GM23338 (cell line): ENCODE results near the gene CNTROB. TPM values are rescaled to one million over a fixed set of nuclear protein-coding genes. Genes with fewer than 3 reads are reported as not detected.

ENCODE experiments used
- ATAC-seq: fragments of 200-7000 bp; cut with Tn5 transposase; 3 replicates; pipeline ENCODE4 v1.9.1; 2020
- DNase-seq: peaks from one replicate; pipeline ENCODE4 v3.0.0-alpha.2; 2015; ENCODE audit warnings: low spot score
- H2AFZ ChIP-seq: fragments of 200-600 bp; sonication (generic); 2 replicates; pipeline ENCODE4 v1.8.0; 2016; ENCODE audit warnings: antibody characterized with exemption, mild to moderate bottlenecking, moderate library complexity
- H3F3A ChIP-seq: fragments of 200-600 bp; sonication (generic); replicated peaks from 2 replicates; pipeline ENCODE4 v1.8.0; 2017; ENCODE audit warnings: antibody characterized with exemption, mixed run types, low read depth
- H3K27ac ChIP-seq: fragments of 200-600 bp; sonication (generic); 2 replicates; pipeline ENCODE4 v1.6.1; 2016; ENCODE audit warnings: low read depth
- H3K27me3 ChIP-seq: fragments of 200-600 bp; sonication (generic); 2 replicates; pipeline ENCODE4 v1.8.0; 2016; ENCODE audit warnings: mild to moderate bottlenecking, mixed run types, moderate library complexity; ENCODE audit not compliant: insufficient read depth
- H3K36me3 ChIP-seq: fragments of 200-600 bp; sonication (generic); 2 replicates; pipeline ENCODE4 v1.8.0; 2016; ENCODE audit warnings: mild to moderate bottlenecking; ENCODE audit not compliant: insufficient read depth
- H3K4me1 ChIP-seq: fragments of 200-600 bp; sonication (generic); 2 replicates; pipeline ENCODE4 v1.8.0; 2016; ENCODE audit warnings: mild to moderate bottlenecking, moderate library complexity; ENCODE audit not compliant: insufficient read depth
- H3K4me2 ChIP-seq: fragments of 200-600 bp; sonication (generic); 2 replicates; pipeline ENCODE4 v1.7.1; 2017; ENCODE audit warnings: mixed run types
- H3K4me3 ChIP-seq: fragments of 200-600 bp; sonication (generic); 2 replicates; pipeline ENCODE4 v1.6.1; 2016; ENCODE audit warnings: mixed run types
- H3K79me2 ChIP-seq: fragments of 200-600 bp; sonication (generic); replicated peaks from 2 replicates; pipeline ENCODE4 v1.8.0; 2017; ENCODE audit warnings: mild to moderate bottlenecking; ENCODE audit not compliant: insufficient read depth
- H3K9me2 ChIP-seq: fragments of 200-600 bp; sonication (generic); 2 replicates; pipeline ENCODE4 v1.8.0; 2017; ENCODE audit not compliant: insufficient read depth
- H4K20me1 ChIP-seq: fragments of 200-600 bp; sonication (generic); replicated peaks from 2 replicates; pipeline ENCODE4 v1.8.0; 2017; ENCODE audit warnings: mild to moderate bottlenecking; ENCODE audit not compliant: insufficient read depth
- H3K27ac Mint-ChIP-seq: 2 replicates; pipeline ENCODE4 v1.8.0; 2020; ENCODE audit warnings: inconsistent platforms, mild to moderate bottlenecking, moderate library complexity, mixed read lengths
- H3K27me3 Mint-ChIP-seq: 3 replicates; pipeline ENCODE4 v1.8.0; 2022; ENCODE audit warnings: low read depth, mild to moderate bottlenecking, moderate library complexity, mixed read lengths, inconsistent platforms; ENCODE audit not compliant: insufficient read depth, poor library complexity
- H3K36me3 Mint-ChIP-seq: 3 replicates; pipeline ENCODE4 v1.8.0; 2021; ENCODE audit warnings: low read depth, mild to moderate bottlenecking, inconsistent platforms, moderate library complexity, mixed read lengths
- H3K4me1 Mint-ChIP-seq: 3 replicates; pipeline ENCODE4 v1.8.0; 2020; ENCODE audit warnings: mild to moderate bottlenecking, inconsistent platforms, mixed read lengths
- H3K4me3 Mint-ChIP-seq: 3 replicates; pipeline ENCODE4 v1.8.0; 2021; ENCODE audit warnings: moderate library complexity, mild to moderate bottlenecking, inconsistent platforms, mixed read lengths
- H3K9me3 Mint-ChIP-seq: 3 replicates; pipeline ENCODE4 v1.8.0; 2020; ENCODE audit warnings: moderate library complexity, mild to moderate bottlenecking, inconsistent platforms, mixed read lengths
- EZH2phosphoT487 ChIP-seq: fragments of 200-600 bp; sonication (generic); IDR thresholded peaks from one replicate; pipeline ENCODE4 v1.8.1; 2018; ENCODE audit warnings: antibody characterized with exemption; ENCODE audit not compliant: unreplicated experiment
- polyA plus RNA-seq: library from polyadenylated mRNA; unstranded; fragments of >200 nt; fragmentation: Nextera tagmentation; extraction: Ambion mirVana; gene quantifications from 2 replicates; pipeline ENCODE4 v1.2.1, GENCODE V29; 2016
- total RNA-seq: library from RNA; depleted of rRNA; stranded (reverse); fragments of >200 nt; shearing (Covaris generic); gene quantifications from 2 replicates; pipeline ENCODE4 v1.2.3, GENCODE V29; 2014
- TF ChIP-seq, protein P1 (sequence below): fragments of 250-450 bp; sonication (Bioruptor Pico); IDR thresholded peaks from 2 replicates; pipeline ENCODE4 v1.5.0; 2020; ENCODE audit warnings: mild to moderate bottlenecking, moderate library complexity
- TF ChIP-seq, protein P2 (sequence below): IDR thresholded peaks from 2 replicates; pipeline ENCODE4 v1.6.1; 2016; ENCODE audit warnings: antibody characterized with exemption
- TF ChIP-seq, protein P3 (sequence below): IDR thresholded peaks from one replicate; pipeline ENCODE4 v1.6.1; 2018; ENCODE audit warnings: antibody characterized with exemption; ENCODE audit not compliant: unreplicated experiment

The CNTROB gene
- total and polyA plus RNA-seq, 2 experiments from 2014 or later: 16.3 to 18.5 TPM

DNA sequence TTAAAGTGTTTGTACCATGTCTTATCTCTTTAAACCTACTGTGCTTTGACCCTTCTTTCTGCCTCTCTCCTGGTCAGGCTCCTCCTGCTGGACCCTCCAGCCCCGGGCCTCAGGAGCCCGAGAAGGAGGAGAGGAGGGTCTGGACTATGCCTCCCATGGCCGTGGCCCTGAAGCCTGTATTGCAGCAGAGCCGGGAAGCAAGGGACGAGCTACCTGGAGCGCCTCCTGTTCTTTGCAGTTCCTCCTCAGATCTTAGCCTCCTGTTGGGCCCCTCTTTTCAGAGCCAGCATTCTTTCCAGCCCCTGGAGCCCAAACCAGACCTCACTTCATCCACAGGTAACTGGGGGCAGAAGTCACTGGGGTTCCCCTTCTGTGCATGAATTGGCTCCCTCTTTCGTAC lies 13.6 kb downstream of the CNTROB start (continued):
- TF ChIP-seq, protein P1, sequence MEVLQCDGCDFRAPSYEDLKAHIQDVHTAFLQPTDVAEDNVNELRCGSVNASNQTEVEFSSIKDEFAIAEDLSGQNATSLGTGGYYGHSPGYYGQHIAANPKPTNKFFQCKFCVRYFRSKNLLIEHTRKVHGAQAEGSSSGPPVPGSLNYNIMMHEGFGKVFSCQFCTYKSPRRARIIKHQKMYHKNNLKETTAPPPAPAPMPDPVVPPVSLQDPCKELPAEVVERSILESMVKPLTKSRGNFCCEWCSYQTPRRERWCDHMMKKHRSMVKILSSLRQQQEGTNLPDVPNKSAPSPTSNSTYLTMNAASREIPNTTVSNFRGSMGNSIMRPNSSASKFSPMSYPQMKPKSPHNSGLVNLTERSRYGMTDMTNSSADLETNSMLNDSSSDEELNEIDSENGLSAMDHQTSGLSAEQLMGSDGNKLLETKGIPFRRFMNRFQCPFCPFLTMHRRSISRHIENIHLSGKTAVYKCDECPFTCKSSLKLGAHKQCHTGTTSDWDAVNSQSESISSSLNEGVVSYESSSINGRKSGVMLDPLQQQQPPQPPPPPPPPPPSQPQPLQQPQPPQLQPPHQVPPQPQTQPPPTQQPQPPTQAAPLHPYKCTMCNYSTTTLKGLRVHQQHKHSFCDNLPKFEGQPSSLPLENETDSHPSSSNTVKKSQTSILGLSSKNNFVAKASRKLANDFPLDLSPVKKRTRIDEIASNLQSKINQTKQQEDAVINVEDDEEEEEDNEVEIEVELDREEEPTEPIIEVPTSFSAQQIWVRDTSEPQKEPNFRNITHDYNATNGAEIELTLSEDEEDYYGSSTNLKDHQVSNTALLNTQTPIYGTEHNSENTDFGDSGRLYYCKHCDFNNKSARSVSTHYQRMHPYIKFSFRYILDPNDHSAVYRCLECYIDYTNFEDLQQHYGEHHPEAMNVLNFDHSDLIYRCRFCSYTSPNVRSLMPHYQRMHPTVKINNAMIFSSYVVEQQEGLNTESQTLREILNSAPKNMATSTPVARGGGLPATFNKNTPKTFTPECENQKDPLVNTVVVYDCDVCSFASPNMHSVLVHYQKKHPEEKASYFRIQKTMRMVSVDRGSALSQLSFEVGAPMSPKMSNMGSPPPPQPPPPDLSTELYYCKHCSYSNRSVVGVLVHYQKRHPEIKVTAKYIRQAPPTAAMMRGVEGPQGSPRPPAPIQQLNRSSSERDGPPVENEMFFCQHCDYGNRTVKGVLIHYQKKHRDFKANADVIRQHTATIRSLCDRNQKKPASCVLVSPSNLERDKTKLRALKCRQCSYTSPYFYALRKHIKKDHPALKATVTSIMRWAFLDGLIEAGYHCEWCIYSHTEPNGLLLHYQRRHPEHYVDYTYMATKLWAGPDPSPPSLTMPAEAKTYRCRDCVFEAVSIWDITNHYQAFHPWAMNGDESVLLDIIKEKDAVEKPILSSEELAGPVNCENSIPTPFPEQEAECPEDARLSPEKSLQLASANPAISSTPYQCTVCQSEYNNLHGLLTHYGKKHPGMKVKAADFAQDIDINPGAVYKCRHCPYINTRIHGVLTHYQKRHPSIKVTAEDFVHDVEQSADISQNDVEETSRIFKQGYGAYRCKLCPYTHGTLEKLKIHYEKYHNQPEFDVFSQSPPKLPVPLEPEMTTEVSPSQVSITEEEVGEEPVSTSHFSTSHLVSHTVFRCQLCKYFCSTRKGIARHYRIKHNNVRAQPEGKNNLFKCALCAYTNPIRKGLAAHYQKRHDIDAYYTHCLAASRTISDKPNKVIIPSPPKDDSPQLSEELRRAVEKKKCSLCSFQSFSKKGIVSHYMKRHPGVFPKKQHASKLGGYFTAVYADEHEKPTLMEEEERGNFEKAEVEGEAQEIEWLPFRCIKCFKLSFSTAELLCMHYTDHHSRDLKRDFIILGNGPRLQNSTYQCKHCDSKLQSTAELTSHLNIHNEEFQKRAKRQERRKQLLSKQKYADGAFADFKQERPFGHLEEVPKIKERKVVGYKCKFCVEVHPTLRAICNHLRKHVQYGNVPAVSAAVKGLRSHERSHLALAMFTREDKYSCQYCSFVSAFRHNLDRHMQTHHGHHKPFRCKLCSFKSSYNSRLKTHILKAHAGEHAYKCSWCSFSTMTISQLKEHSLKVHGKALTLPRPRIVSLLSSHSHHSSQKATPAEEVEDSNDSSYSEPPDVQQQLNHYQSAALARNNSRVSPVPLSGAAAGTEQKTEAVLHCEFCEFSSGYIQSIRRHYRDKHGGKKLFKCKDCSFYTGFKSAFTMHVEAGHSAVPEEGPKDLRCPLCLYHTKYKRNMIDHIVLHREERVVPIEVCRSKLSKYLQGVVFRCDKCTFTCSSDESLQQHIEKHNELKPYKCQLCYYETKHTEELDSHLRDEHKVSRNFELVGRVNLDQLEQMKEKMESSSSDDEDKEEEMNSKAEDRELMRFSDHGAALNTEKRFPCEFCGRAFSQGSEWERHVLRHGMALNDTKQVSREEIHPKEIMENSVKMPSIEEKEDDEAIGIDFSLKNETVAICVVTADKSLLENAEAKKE (CRISPR knock-in tag): no peak

DNA sequence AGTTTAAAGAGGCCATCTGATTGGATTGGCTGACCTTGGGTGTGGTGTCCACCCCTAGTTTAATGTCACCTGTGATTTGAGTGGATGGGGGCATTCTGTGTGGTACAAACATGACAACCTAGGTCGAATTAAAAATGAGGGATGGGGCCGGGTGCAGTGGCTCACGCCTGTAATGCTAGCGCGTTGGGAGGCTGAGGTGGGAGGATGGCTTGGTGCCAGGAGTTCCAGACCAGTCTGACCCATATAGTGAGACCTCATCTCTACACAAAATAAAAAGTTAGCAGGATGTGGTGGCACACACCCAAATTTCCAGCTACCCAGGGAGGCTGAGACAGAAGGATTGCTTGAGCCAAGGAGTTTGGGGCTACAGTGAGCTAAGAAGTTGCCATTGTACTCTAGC lies 14.4 kb downstream of the CNTROB start:
- no peaks in the 10 kb centered on the region for H3K79me2 ChIP-seq
- Mint-ChIP-seq H3K27me3 (peaks cover 5% of the 10 kb centered on the region), H3K4me1 (no peaks in the 10 kb centered on the region), H3K27ac (no peak overlapping the region), H3K36me3 (peaks cover 64% of the 10 kb centered on the region), H3K9me3 (no peaks in the 10 kb centered on the region), H3K4me3 (no peak overlapping the region)
- no peak overlapping the region for H3K4me2 ChIP-seq
- no peaks in the 10 kb centered on the region for H3K9me2 ChIP-seq
- no peak for DNase-seq
- H4K20me1 ChIP-seq: no peaks in the 10 kb centered on the region; the same call in 1 of the 2 replicates
- ATAC-seq: no peak
- peaks cover 3% of the 10 kb centered on the region for H3K36me3 ChIP-seq
- H3F3A ChIP-seq: no peaks in the 10 kb centered on the region
- H3K27me3 ChIP-seq: no peaks in the 10 kb centered on the region
- H3K4me1 ChIP-seq: no peaks in the 10 kb centered on the region
- no peak overlapping the region for H2AFZ ChIP-seq
- no peak overlapping the region for H3K27ac ChIP-seq
- H3K4me3 ChIP-seq: no peak overlapping the region
- TF ChIP-seq, protein P2, sequence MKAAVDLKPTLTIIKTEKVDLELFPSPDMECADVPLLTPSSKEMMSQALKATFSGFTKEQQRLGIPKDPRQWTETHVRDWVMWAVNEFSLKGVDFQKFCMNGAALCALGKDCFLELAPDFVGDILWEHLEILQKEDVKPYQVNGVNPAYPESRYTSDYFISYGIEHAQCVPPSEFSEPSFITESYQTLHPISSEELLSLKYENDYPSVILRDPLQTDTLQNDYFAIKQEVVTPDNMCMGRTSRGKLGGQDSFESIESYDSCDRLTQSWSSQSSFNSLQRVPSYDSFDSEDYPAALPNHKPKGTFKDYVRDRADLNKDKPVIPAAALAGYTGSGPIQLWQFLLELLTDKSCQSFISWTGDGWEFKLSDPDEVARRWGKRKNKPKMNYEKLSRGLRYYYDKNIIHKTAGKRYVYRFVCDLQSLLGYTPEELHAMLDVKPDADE: no peak
- TF ChIP-seq, protein P1 (CRISPR knock-in tag): no peak
- TF ChIP-seq, protein P3, sequence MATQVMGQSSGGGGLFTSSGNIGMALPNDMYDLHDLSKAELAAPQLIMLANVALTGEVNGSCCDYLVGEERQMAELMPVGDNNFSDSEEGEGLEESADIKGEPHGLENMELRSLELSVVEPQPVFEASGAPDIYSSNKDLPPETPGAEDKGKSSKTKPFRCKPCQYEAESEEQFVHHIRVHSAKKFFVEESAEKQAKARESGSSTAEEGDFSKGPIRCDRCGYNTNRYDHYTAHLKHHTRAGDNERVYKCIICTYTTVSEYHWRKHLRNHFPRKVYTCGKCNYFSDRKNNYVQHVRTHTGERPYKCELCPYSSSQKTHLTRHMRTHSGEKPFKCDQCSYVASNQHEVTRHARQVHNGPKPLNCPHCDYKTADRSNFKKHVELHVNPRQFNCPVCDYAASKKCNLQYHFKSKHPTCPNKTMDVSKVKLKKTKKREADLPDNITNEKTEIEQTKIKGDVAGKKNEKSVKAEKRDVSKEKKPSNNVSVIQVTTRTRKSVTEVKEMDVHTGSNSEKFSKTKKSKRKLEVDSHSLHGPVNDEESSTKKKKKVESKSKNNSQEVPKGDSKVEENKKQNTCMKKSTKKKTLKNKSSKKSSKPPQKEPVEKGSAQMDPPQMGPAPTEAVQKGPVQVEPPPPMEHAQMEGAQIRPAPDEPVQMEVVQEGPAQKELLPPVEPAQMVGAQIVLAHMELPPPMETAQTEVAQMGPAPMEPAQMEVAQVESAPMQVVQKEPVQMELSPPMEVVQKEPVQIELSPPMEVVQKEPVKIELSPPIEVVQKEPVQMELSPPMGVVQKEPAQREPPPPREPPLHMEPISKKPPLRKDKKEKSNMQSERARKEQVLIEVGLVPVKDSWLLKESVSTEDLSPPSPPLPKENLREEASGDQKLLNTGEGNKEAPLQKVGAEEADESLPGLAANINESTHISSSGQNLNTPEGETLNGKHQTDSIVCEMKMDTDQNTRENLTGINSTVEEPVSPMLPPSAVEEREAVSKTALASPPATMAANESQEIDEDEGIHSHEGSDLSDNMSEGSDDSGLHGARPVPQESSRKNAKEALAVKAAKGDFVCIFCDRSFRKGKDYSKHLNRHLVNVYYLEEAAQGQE: no peak
- TF ChIP-seq EZH2phosphoT487: no peak
